Loucy (cell line): ENCODE measurements around the gene LRRC42.

ENCODE experiments used
- EZH2phosphoT487 ChIP-seq: fragments of 200-600 bp; IDR thresholded peaks from 2 replicates; pipeline ENCODE4 v1.6.1; 2018; ENCODE audit warnings: antibody characterized with exemption, mild to moderate bottlenecking, moderate library complexity, borderline replicate concordance
- TF ChIP-seq, protein P1 (sequence below): fragments of 200-600 bp; sonication (generic); conservative IDR thresholded peaks from 2 replicates; pipeline ENCODE4 v1.5.1; 2014; ENCODE audit warnings: mild to moderate bottlenecking, antibody characterized with exemption, low read length

DNA sequence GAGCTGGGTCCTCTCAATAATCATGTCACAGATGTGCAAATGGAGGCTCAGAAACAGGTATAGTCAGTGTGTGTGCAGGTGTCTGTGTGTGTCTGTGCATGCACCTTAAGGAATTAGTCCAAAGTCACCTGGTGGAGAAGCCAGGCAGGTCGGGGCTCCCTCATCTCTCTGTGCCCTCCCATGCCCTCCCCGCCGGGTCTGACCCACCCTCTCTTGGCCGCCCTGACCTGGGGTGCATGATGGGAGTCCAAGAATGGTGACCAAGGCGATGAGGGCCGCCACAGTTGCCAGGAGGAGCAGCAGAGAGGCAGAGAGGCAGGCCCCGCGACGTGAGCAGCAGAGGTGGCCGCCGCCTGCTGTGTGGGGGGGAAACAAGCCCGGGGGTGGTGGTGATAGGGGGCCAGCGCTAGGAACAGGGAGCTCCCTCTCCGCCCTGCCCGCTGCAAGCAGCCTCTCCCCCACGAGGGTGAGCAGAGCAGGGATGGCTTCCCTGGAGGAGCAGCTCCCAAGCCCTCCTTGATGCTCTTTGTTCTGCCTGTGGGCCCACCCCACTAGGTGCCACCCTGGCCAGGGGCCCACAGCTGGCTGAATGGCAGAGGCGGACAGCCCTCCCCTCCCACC lies 68.0 kb downstream of the LRRC42 start:
- TF ChIP-seq, protein P1, sequence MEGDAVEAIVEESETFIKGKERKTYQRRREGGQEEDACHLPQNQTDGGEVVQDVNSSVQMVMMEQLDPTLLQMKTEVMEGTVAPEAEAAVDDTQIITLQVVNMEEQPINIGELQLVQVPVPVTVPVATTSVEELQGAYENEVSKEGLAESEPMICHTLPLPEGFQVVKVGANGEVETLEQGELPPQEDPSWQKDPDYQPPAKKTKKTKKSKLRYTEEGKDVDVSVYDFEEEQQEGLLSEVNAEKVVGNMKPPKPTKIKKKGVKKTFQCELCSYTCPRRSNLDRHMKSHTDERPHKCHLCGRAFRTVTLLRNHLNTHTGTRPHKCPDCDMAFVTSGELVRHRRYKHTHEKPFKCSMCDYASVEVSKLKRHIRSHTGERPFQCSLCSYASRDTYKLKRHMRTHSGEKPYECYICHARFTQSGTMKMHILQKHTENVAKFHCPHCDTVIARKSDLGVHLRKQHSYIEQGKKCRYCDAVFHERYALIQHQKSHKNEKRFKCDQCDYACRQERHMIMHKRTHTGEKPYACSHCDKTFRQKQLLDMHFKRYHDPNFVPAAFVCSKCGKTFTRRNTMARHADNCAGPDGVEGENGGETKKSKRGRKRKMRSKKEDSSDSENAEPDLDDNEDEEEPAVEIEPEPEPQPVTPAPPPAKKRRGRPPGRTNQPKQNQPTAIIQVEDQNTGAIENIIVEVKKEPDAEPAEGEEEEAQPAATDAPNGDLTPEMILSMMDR = no peak
- TF ChIP-seq EZH2phosphoT487 = no peak
